HCT116 (cell line): ENCODE data around the gene FBXO34.

Experiments
- CEBPB ChIP-seq: IDR thresholded peaks from 2 replicates; pipeline ENCODE4 v1.6.1; 2012; ENCODE audit warnings: low read depth
- EZH2 ChIP-seq: fragments of 200-600 bp; sonication (generic); IDR thresholded peaks from 2 replicates; pipeline ENCODE4 v1.6.1; 2017; ENCODE audit warnings: antibody characterized with exemption, mixed run types
- MAX ChIP-seq: IDR thresholded peaks from 2 replicates; pipeline ENCODE4 v1.6.1; 2012
- POLR2AphosphoS5 ChIP-seq: IDR thresholded peaks from 2 replicates; pipeline ENCODE4 v1.6.1; 2011; ENCODE audit warnings: mild to moderate bottlenecking, low read depth, low read length, moderate library complexity
- SIN3A ChIP-seq: IDR thresholded peaks from 2 replicates; pipeline ENCODE4 v1.6.1; 2012; ENCODE audit warnings: low read depth
- TF ChIP-seq, protein P1 (sequence below), 3 experiments: fragments of 200-600 bp in 1 of 3; sonication (generic) in 1 of 3; IDR thresholded peaks in 2 of 3; conservative IDR thresholded peaks in 1 of 3; 2 replicates each; pipeline ENCODE4 v1.5.1; 2012 to 2017; ENCODE audit warnings: low read depth in 2 of 3, low read length in 2 of 3, antibody characterized with exemption in 1 of 3, borderline replicate concordance in 1 of 3, control low read depth in 1 of 3, mild to moderate bottlenecking in 1 of 3, mixed read lengths in 1 of 3, mixed run types in 1 of 3, moderate library complexity in 1 of 3; ENCODE audit not compliant: insufficient read depth in 1 of 3

DNA sequence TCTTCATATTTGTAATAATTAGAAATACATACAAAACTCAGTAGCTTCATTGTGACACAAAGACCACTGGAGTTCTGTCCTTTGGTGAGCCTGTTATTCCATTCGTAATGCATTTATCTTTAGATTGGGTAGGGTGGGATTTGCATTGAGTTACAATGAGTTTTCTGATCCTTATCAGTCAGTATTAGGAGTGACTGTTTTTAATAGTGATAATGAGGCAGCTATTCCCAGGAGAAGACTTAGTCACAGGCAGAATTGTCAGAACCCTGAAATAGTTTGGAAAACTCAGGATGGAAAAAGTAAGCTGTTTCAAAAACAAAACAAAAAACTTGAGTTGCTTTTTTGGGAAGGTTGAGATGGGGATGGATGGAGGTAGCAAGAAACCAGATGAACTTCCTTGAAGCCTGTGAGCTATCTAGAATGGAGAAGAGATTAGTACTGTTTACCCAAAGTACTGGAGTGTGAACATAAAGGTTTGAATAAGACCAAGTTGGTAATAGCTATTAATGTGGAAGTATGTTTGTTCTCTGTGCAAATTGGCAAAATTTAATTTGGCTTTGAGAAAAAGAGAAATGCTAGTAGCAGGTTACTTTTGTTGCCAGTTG is 38.6 kb downstream of the FBXO34 start:
- TF ChIP-seq, protein P1, sequence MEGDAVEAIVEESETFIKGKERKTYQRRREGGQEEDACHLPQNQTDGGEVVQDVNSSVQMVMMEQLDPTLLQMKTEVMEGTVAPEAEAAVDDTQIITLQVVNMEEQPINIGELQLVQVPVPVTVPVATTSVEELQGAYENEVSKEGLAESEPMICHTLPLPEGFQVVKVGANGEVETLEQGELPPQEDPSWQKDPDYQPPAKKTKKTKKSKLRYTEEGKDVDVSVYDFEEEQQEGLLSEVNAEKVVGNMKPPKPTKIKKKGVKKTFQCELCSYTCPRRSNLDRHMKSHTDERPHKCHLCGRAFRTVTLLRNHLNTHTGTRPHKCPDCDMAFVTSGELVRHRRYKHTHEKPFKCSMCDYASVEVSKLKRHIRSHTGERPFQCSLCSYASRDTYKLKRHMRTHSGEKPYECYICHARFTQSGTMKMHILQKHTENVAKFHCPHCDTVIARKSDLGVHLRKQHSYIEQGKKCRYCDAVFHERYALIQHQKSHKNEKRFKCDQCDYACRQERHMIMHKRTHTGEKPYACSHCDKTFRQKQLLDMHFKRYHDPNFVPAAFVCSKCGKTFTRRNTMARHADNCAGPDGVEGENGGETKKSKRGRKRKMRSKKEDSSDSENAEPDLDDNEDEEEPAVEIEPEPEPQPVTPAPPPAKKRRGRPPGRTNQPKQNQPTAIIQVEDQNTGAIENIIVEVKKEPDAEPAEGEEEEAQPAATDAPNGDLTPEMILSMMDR (IDR thresholded peaks at IDR 0.05 in 2 of 3, conservative IDR thresholded peaks at IDR 0.05 in 1 of 3; ENCODE audit: borderline replicate concordance in 1 of 3, insufficient read depth in 1 of 3, low read depth in 2 of 3, low read length in 2 of 3): no peak
- no peak for TF ChIP-seq MAX
- TF ChIP-seq CEBPB: no peak
- TF ChIP-seq POLR2AphosphoS5: no peak
- no peak for TF ChIP-seq SIN3A
- no peak for TF ChIP-seq EZH2
